Trophoblast cell (in vitro differentiated cells and primary cell): ENCODE data around the gene TMEM30A.

ENCODE experiments used
- DNase-seq, 2 donors: peaks; one replicate each; pipeline ENCODE4 v3.0.0-alpha.2; 2016
- H2AFZ ChIP-seq: 2 replicates; pipeline ENCODE4 v1.6.1; 2013; ENCODE audit warnings: low read length, moderate library complexity, mild to moderate bottlenecking; ENCODE audit not compliant: insufficient read depth, poor library complexity
- H2AK5ac ChIP-seq: 2 replicates; pipeline ENCODE4 v1.6.1; 2013; ENCODE audit warnings: mild to moderate bottlenecking, low read length
- H2BK120ac ChIP-seq: 2 replicates; pipeline ENCODE4 v1.6.1; 2013; ENCODE audit warnings: low read length, mild to moderate bottlenecking, moderate library complexity; ENCODE audit not compliant: insufficient read depth, poor library complexity
- H2BK12ac ChIP-seq: 2 replicates; pipeline ENCODE4 v1.6.1; 2013; ENCODE audit warnings: mild to moderate bottlenecking, low read length, moderate library complexity
- H2BK5ac ChIP-seq: 2 replicates; pipeline ENCODE4 v1.6.1; 2013; ENCODE audit warnings: low read length, low read depth, moderate library complexity, mild to moderate bottlenecking; ENCODE audit not compliant: poor library complexity
- H3K14ac ChIP-seq: 2 replicates; pipeline ENCODE4 v1.6.1; 2013; ENCODE audit warnings: mild to moderate bottlenecking, low read length
- H3K18ac ChIP-seq: 2 replicates; pipeline ENCODE4 v1.6.1; 2013; ENCODE audit warnings: mild to moderate bottlenecking, low read length
- H3K23ac ChIP-seq: 2 replicates; pipeline ENCODE4 v1.6.1; 2013; ENCODE audit warnings: low read length
- H3K27ac ChIP-seq: 2 replicates; pipeline ENCODE4 v1.5.1; 2013; ENCODE audit warnings: low read depth, mild to moderate bottlenecking, inconsistent platforms, low read length, moderate library complexity
- H3K27me3 ChIP-seq: 2 replicates; pipeline ENCODE4 v1.6.1; 2013; ENCODE audit warnings: inconsistent platforms, mild to moderate bottlenecking, low read length, moderate library complexity; ENCODE audit not compliant: insufficient read depth
- H3K36me3 ChIP-seq, 2 experiments: 1 replicate in 1 of 2; 2 replicates in 1 of 2; pipeline ENCODE4 v1.6.1; 2013; ENCODE audit warnings: low read length in 2 of 2, mild to moderate bottlenecking in 2 of 2, moderate library complexity in 1 of 2; ENCODE audit not compliant: insufficient read depth in 2 of 2, control insufficient read depth in 1 of 2
- H3K4ac ChIP-seq: 2 replicates; pipeline ENCODE4 v1.6.1; 2013; ENCODE audit warnings: low read depth, mild to moderate bottlenecking, low read length, moderate library complexity
- H3K4me1 ChIP-seq, 2 experiments: 1 replicate in 1 of 2; 2 replicates in 1 of 2; pipeline ENCODE4 v1.6.1; 2013; ENCODE audit warnings: low read length in 2 of 2, mild to moderate bottlenecking in 2 of 2, moderate library complexity in 1 of 2; ENCODE audit not compliant: insufficient read depth in 2 of 2, control insufficient read depth in 1 of 2
- H3K4me2 ChIP-seq: 2 replicates; pipeline ENCODE4 v1.6.1; 2013; ENCODE audit warnings: inconsistent platforms, mild to moderate bottlenecking, low read length, moderate library complexity
- H3K4me3 ChIP-seq: 2 replicates; pipeline ENCODE4 v1.5.1; 2013; ENCODE audit warnings: mild to moderate bottlenecking, low read depth, low read length, inconsistent platforms
- H3K79me1 ChIP-seq: one replicate; pipeline ENCODE4 v1.6.1; 2013; ENCODE audit warnings: low read length
- H3K79me2 ChIP-seq: 2 replicates; pipeline ENCODE4 v1.6.1; 2013; ENCODE audit warnings: low read length, mild to moderate bottlenecking; ENCODE audit not compliant: control insufficient read depth, insufficient read depth, poor library complexity
- H3K9ac ChIP-seq: 2 replicates; pipeline ENCODE4 v1.6.1; 2013; ENCODE audit warnings: mild to moderate bottlenecking, low read length
- H3K9me3 ChIP-seq: 2 replicates; pipeline ENCODE4 v1.6.1; 2013; ENCODE audit warnings: low read depth, mild to moderate bottlenecking, control low read depth, inconsistent platforms, low read length; ENCODE audit not compliant: insufficient read depth
- H4K12ac ChIP-seq: 2 replicates; pipeline ENCODE4 v1.6.1; 2013; ENCODE audit warnings: low read depth, mild to moderate bottlenecking, low read length, moderate library complexity
- H4K8ac ChIP-seq: 2 replicates; pipeline ENCODE4 v1.6.1; 2013; ENCODE audit warnings: low read depth, mild to moderate bottlenecking, low read length, moderate library complexity
- H4K91ac ChIP-seq: one replicate; pipeline ENCODE4 v1.6.1; 2013; ENCODE audit warnings: low read depth, mild to moderate bottlenecking, low read length, moderate library complexity
- WGBS: extraction: QIAGEN DNeasy Blood & Tissue Kit; methylation state at CpG from one replicate; pipeline ENCODE4 v1.1.7; 2013; ENCODE audit warnings: missing lambda C conversion rate; ENCODE audit not compliant: insufficient read length, insufficient coverage; ENCODE audit errors: extremely low coverage; 5-methylcytosine and 5-hydroxymethylcytosine counted together

Gene TMEM30A

GRCh38 chr6:75215291-75215690 is 69.3 kb downstream of the TMEM30A start:
- H3K27ac ChIP-seq = no peak overlapping the region
- no peak overlapping the region for H2BK12ac ChIP-seq
- peaks cover 0 to 2% of the 10 kb centered on the region in 2 experiments for H3K4me1 ChIP-seq
- no peak overlapping the region for H2AFZ ChIP-seq
- H3K18ac ChIP-seq = no peak overlapping the region
- WGBS = no CpG with 5 or more reads among the region's 4 CpGs
- H3K9me3 ChIP-seq = no peaks in the 10 kb centered on the region
- no peaks in the 10 kb centered on the region for H3K36me3 ChIP-seq
- no peak overlapping the region for H3K23ac ChIP-seq
- H4K8ac ChIP-seq = no peak overlapping the region
- H3K4ac ChIP-seq = no peak overlapping the region
- no peak overlapping the region for H3K9ac ChIP-seq
- no peaks in the 10 kb centered on the region for H3K79me1 ChIP-seq
- no peak overlapping the region for H4K12ac ChIP-seq
- no peak overlapping the region for H2BK5ac ChIP-seq
- no peak overlapping the region for H3K4me2 ChIP-seq
- H2AK5ac ChIP-seq = no peak overlapping the region
- no peak overlapping the region for H2BK120ac ChIP-seq
- H3K14ac ChIP-seq = no peak overlapping the region
- H4K91ac ChIP-seq = no peak overlapping the region
- H3K79me2 ChIP-seq = no peaks in the 10 kb centered on the region
- no peak for DNase-seq
- no peaks in the 10 kb centered on the region for H3K27me3 ChIP-seq
- no peak overlapping the region for H3K4me3 ChIP-seq

- Histone ChIP-seq H3K27me3 (no peaks in the 10 kb centered on the region), H3K23ac (no peak overlapping the region), H2BK12ac (no peak overlapping the region), H3K4me3 (no peak overlapping the region), H2AFZ (no peak overlapping the region), H4K91ac (no peak overlapping the region), H2BK120ac (no peak overlapping the region), H4K8ac (no peak overlapping the region), H3K79me2 (no peaks in the 10 kb centered on the region), H2AK5ac (no peak overlapping the region), H3K9me3 (no peaks in the 10 kb centered on the region), H3K79me1 (no peaks in the 10 kb centered on the region), H3K18ac (no peak overlapping the region), H3K27ac (no peak overlapping the region), H3K14ac (no peak overlapping the region), H3K4me1 (peaks cover 0 to 2% of the 10 kb centered on the region in 2 experiments), H3K36me3 (no peaks in the 10 kb centered on the region), H3K9ac (no peak overlapping the region), H3K4me2 (no peak overlapping the region), H4K12ac (no peak overlapping the region), H3K4ac (no peak overlapping the region), H2BK5ac (no peak overlapping the region)
- no CpG with 5 or more reads among the region's 2 CpGs for WGBS
- no peak for DNase-seq
Observed at GRCh38 chr6:75213732-75214131, 70.9 kb downstream of the TMEM30A start.

GRCh38 chr6:75213112-75213511 is 71.5 kb downstream of the TMEM30A start:
- no peak overlapping the region for H4K91ac ChIP-seq
- H3K4ac ChIP-seq = no peak overlapping the region
- no peak overlapping the region for H2BK12ac ChIP-seq
- no peaks in the 10 kb centered on the region for H3K36me3 ChIP-seq
- no peak overlapping the region for H4K12ac ChIP-seq
- H3K9me3 ChIP-seq = no peaks in the 10 kb centered on the region
- no peak overlapping the region for H3K4me2 ChIP-seq
- no peaks in the 10 kb centered on the region for H3K79me1 ChIP-seq
- no peak overlapping the region for H3K9ac ChIP-seq
- H3K4me1 ChIP-seq = peaks cover 0 to 5% of the 10 kb centered on the region in 2 experiments
- no peak overlapping the region for H3K23ac ChIP-seq
- no peaks in the 10 kb centered on the region for H3K79me2 ChIP-seq
- H3K18ac ChIP-seq = no peak overlapping the region
- no peak overlapping the region for H2BK5ac ChIP-seq
- no peak overlapping the region for H3K4me3 ChIP-seq
- DNase-seq = peak in 1 of 2 donors; percentile 9
- no peak overlapping the region for H2AFZ ChIP-seq
- no CpG with 5 or more reads among the region's 1 CpG for WGBS
- H3K14ac ChIP-seq = no peak overlapping the region
- H2AK5ac ChIP-seq = no peak overlapping the region
- peaks cover 3% of the 10 kb centered on the region for H3K27me3 ChIP-seq
- no peak overlapping the region for H2BK120ac ChIP-seq
- no peak overlapping the region for H4K8ac ChIP-seq
- no peak overlapping the region for H3K27ac ChIP-seq

GRCh38 chr6:75211920-75212590 is 72.5 kb downstream of the TMEM30A start:
- DNase-seq = peak; percentile 92 to 95
- Histone ChIP-seq H3K36me3 (no peaks in the 10 kb centered on the region), H4K91ac (no peak overlapping the region), H2BK5ac (no peak overlapping the region), H3K23ac (no peak overlapping the region), H4K12ac (no peak overlapping the region), H2AK5ac (no peak overlapping the region), H3K4me3 (no peak overlapping the region), H3K18ac (no peak overlapping the region), H3K27me3 (peaks cover 11% of the 10 kb centered on the region), H2BK12ac (no peak overlapping the region), H3K79me1 (no peaks in the 10 kb centered on the region), H3K4me1 (peaks cover 3 to 13% of the 10 kb centered on the region in 2 experiments), H3K79me2 (no peaks in the 10 kb centered on the region), H3K9ac (no peak overlapping the region), H3K9me3 (no peaks in the 10 kb centered on the region), H3K27ac (no peak overlapping the region), H4K8ac (no peak overlapping the region), H3K4ac (no peak overlapping the region), H3K14ac (no peak overlapping the region), H2AFZ (no peak overlapping the region), H2BK120ac (no peak overlapping the region), H3K4me2 (no peak overlapping the region)
- no CpG with 5 or more reads among the region's 3 CpGs for WGBS
